SK-N-SH treated with all-trans-retinoic acid at 6 μM for 48 hours (cell line): ENCODE results near the gene PSMD10.

Experiments used
- ARNTL ChIP-seq: fragments of 450-650 bp; formaldehyde crosslinking; IDR thresholded peaks from 2 replicates; pipeline ENCODE4 v1.5.0; 2020; ENCODE audit warnings: low read depth, mild to moderate bottlenecking, moderate library complexity, borderline replicate concordance
- BACH2 ChIP-seq: fragments of 250-450 bp; sonication (Bioruptor Pico); IDR thresholded peaks from 2 replicates; pipeline ENCODE4 v1.9.0; 2021; ENCODE audit warnings: mild to moderate bottlenecking, borderline replicate concordance
- CSDC2 ChIP-seq: fragments of 250-450 bp; sonication (Bioruptor Pico); IDR thresholded peaks from 2 replicates; pipeline ENCODE4 v1.5.0; 2020; ENCODE audit warnings: mild to moderate bottlenecking, moderate library complexity
- OSR1 ChIP-seq: fragments of 250-450 bp; sonication (Bioruptor Pico); IDR thresholded peaks from 2 replicates; pipeline ENCODE4 v1.8.0; 2022; ENCODE audit warnings: moderate library complexity, mild to moderate bottlenecking, inconsistent platforms
- PPARA ChIP-seq: fragments of 250-450 bp; sonication (Bioruptor Pico); IDR thresholded peaks from 2 replicates; pipeline ENCODE4 v1.5.0; 2020; ENCODE audit warnings: mild to moderate bottlenecking, borderline replicate concordance
- RARB ChIP-seq: fragments of 250-450 bp; sonication (Bioruptor Pico); IDR thresholded peaks from 2 replicates; pipeline ENCODE4 v1.8.0; 2021; ENCODE audit warnings: mild to moderate bottlenecking, moderate library complexity
- ZC3H10 ChIP-seq: fragments of 250-450 bp; sonication (Bioruptor Pico); IDR thresholded peaks from 2 replicates; pipeline ENCODE4 v1.5.1; 2021; ENCODE audit warnings: mild to moderate bottlenecking, moderate library complexity
- ZFP3 ChIP-seq: fragments of 250-450 bp; sonication (Bioruptor Pico); IDR thresholded peaks from 2 replicates; pipeline ENCODE4 v1.5.0; 2020; ENCODE audit warnings: mild to moderate bottlenecking, moderate library complexity
- ZFP30 ChIP-seq: fragments of 450-650 bp; formaldehyde crosslinking; IDR thresholded peaks from 2 replicates; pipeline ENCODE4 v1.5.0; 2022; ENCODE audit warnings: mild to moderate bottlenecking, moderate library complexity
- ZNF8 ChIP-seq: fragments of 450-650 bp; formaldehyde crosslinking; IDR thresholded peaks from 2 replicates; pipeline ENCODE4 v1.5.0; 2020; ENCODE audit warnings: mild to moderate bottlenecking, moderate library complexity
- TF ChIP-seq, protein P1 (sequence below): fragments of 250-450 bp; sonication (Bioruptor Pico); IDR thresholded peaks from 2 replicates; pipeline ENCODE4 v1.5.1; 2020; ENCODE audit warnings: low read depth, mild to moderate bottlenecking, moderate library complexity
- TF ChIP-seq, protein P2 (sequence below): fragments of 250-450 bp; sonication (Bioruptor Pico); IDR thresholded peaks from 2 replicates; pipeline ENCODE4 v1.5.1; 2021; ENCODE audit warnings: mild to moderate bottlenecking, moderate library complexity
- TF ChIP-seq, protein P3 (sequence below): fragments of 250-450 bp; sonication (Bioruptor Pico); IDR thresholded peaks from 2 replicates; pipeline ENCODE4 v1.8.0; 2020; ENCODE audit warnings: mild to moderate bottlenecking, moderate library complexity, borderline replicate concordance
- TF ChIP-seq, protein P4 (sequence below): fragments of 250-450 bp; sonication (Bioruptor Pico); IDR thresholded peaks from 2 replicates; pipeline ENCODE4 v1.5.0; 2020; ENCODE audit warnings: mild to moderate bottlenecking, moderate library complexity

DNA sequence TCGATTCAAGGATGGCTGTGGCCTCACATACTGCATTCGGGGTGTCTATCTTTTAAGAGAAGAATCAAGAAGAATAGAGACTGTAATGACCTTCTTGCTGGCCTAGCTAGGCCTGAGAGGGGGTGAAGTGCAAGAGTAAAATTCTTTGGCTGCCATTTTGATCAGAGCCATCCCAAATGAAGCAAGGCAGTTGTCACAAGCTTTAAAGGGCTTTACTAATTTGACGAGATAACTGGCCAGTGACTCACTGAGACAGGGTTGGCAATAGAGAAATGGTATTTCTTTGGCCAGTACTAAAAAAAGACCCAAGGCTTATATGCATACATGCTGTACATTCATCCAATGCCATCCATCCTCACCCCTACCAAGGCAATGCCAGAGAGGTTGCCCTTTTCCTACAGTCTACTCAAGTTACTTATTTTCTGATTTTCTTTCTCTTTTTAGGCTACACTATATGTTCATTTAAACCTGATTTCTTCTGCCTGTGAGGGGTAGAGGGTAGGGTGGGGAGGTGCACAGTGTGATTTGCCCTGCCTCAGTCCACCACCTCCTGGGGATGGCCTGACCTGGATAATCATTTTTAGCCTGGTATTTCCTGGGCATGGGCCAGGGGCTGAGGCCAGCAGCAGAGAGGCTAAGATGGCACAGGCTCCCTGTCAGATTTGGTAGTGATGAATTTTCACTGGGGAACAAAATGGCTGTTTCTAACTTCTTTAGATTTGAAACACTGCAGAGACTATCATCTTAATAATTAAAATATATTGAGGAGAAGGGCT, 32.4 kb upstream of the PSMD10 start:
- TF ChIP-seq ZC3H10 (CRISPR knock-in tag) (no peak), RARB (CRISPR knock-in tag) (no peak), CSDC2 (CRISPR knock-in tag) (no peak), PPARA (CRISPR knock-in tag) (no peak), ZFP30 (no peak), BACH2 (no peak), OSR1 (CRISPR knock-in tag) (no peak), ZFP3 (CRISPR knock-in tag) (no peak), ZNF8 (no peak), ARNTL (CRISPR knock-in tag) (no peak)
- TF ChIP-seq, protein P1, sequence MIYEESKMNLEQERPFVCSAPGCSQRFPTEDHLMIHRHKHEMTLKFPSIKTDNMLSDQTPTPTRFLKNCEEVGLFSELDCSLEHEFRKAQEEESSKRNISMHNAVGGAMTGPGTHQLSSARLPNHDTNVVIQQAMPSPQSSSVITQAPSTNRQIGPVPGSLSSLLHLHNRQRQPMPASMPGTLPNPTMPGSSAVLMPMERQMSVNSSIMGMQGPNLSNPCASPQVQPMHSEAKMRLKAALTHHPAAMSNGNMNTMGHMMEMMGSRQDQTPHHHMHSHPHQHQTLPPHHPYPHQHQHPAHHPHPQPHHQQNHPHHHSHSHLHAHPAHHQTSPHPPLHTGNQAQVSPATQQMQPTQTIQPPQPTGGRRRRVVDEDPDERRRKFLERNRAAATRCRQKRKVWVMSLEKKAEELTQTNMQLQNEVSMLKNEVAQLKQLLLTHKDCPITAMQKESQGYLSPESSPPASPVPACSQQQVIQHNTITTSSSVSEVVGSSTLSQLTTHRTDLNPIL (CRISPR knock-in tag), result no peak
- TF ChIP-seq, protein P2, sequence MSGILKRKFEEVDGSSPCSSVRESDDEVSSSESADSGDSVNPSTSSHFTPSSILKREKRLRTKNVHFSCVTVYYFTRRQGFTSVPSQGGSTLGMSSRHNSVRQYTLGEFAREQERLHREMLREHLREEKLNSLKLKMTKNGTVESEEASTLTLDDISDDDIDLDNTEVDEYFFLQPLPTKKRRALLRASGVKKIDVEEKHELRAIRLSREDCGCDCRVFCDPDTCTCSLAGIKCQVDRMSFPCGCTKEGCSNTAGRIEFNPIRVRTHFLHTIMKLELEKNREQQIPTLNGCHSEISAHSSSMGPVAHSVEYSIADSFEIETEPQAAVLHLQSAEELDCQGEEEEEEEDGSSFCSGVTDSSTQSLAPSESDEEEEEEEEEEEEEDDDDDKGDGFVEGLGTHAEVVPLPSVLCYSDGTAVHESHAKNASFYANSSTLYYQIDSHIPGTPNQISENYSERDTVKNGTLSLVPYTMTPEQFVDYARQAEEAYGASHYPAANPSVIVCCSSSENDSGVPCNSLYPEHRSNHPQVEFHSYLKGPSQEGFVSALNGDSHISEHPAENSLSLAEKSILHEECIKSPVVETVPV, result no peak
- TF ChIP-seq, protein P3, sequence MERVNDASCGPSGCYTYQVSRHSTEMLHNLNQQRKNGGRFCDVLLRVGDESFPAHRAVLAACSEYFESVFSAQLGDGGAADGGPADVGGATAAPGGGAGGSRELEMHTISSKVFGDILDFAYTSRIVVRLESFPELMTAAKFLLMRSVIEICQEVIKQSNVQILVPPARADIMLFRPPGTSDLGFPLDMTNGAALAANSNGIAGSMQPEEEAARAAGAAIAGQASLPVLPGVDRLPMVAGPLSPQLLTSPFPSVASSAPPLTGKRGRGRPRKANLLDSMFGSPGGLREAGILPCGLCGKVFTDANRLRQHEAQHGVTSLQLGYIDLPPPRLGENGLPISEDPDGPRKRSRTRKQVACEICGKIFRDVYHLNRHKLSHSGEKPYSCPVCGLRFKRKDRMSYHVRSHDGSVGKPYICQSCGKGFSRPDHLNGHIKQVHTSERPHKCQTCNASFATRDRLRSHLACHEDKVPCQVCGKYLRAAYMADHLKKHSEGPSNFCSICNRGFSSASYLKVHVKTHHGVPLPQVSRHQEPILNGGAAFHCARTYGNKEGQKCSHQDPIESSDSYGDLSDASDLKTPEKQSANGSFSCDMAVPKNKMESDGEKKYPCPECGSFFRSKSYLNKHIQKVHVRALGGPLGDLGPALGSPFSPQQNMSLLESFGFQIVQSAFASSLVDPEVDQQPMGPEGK, result no peak
- TF ChIP-seq, protein P4, sequence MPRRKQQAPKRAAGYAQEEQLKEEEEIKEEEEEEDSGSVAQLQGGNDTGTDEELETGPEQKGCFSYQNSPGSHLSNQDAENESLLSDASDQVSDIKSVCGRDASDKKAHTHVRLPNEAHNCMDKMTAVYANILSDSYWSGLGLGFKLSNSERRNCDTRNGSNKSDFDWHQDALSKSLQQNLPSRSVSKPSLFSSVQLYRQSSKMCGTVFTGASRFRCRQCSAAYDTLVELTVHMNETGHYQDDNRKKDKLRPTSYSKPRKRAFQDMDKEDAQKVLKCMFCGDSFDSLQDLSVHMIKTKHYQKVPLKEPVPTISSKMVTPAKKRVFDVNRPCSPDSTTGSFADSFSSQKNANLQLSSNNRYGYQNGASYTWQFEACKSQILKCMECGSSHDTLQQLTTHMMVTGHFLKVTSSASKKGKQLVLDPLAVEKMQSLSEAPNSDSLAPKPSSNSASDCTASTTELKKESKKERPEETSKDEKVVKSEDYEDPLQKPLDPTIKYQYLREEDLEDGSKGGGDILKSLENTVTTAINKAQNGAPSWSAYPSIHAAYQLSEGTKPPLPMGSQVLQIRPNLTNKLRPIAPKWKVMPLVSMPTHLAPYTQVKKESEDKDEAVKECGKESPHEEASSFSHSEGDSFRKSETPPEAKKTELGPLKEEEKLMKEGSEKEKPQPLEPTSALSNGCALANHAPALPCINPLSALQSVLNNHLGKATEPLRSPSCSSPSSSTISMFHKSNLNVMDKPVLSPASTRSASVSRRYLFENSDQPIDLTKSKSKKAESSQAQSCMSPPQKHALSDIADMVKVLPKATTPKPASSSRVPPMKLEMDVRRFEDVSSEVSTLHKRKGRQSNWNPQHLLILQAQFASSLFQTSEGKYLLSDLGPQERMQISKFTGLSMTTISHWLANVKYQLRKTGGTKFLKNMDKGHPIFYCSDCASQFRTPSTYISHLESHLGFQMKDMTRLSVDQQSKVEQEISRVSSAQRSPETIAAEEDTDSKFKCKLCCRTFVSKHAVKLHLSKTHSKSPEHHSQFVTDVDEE (CRISPR knock-in tag), result no peak
